CD4-positive, CD25-positive, alpha-beta regulatory T cell (primary cell): ENCODE measurements around the gene IMMP1L. TPM values are rescaled to one million over a fixed set of nuclear protein-coding genes. Genes with fewer than 3 reads are reported as not detected.

Source experiments
- ATAC-seq, 2 donors: fragments of 150-1000 bp; cut with Tn5 transposase; one replicate each; pipeline ENCODE4 v1.10.0; 2021; ENCODE audit warnings: low read depth in 2 of 2, moderate number of reproducible peaks in 2 of 2, moderate library complexity in 1 of 2
- DNase-seq, 3 donors: peaks; one replicate each; pipeline versions ENCODE4 v3.0.0 to v3.0.0-alpha.2; 2012 to 2022; ENCODE audit warnings: mixed read lengths in 1 of 3
- H3K27ac ChIP-seq: one replicate; pipeline ENCODE4 v1.7.0; 2013; ENCODE audit warnings: mild to moderate bottlenecking, low read length; ENCODE audit not compliant: insufficient read depth, poor library complexity, severe bottlenecking
- H3K27me3 ChIP-seq: one replicate; pipeline ENCODE4 v1.7.0; 2013; ENCODE audit warnings: low read length; ENCODE audit not compliant: control insufficient read depth, insufficient read depth
- H3K36me3 ChIP-seq: one replicate; pipeline ENCODE4 v1.7.0; 2013; ENCODE audit warnings: mild to moderate bottlenecking, low read length, moderate library complexity; ENCODE audit not compliant: control insufficient read depth, insufficient read depth
- H3K4me1 ChIP-seq: 2 replicates; pipeline ENCODE4 v1.7.0; 2013; ENCODE audit warnings: mild to moderate bottlenecking, low read length; ENCODE audit not compliant: insufficient read depth, control insufficient read depth, poor library complexity, severe bottlenecking
- H3K4me3 ChIP-seq: one replicate; pipeline ENCODE4 v1.7.0; 2013; ENCODE audit warnings: low read depth, mild to moderate bottlenecking, low read length, moderate library complexity
- H3K9me3 ChIP-seq, 2 experiments: 1 replicate in 1 of 2; 2 replicates in 1 of 2; pipeline ENCODE4 v1.7.0; 2013; ENCODE audit warnings: low read length in 2 of 2, mild to moderate bottlenecking in 1 of 2, moderate library complexity in 1 of 2; ENCODE audit not compliant: control insufficient read depth in 2 of 2
- H3K27ac Mint-ChIP-seq, 3 donors: one replicate each; pipeline ENCODE4 v1.8.0; 2020 to 2022; ENCODE audit warnings: mild to moderate bottlenecking in 3 of 3, mixed read lengths in 3 of 3, moderate library complexity in 2 of 3
- H3K27me3 Mint-ChIP-seq: one replicate; pipeline ENCODE4 v1.8.0; 2022; ENCODE audit warnings: mild to moderate bottlenecking, mixed read lengths
- H3K36me3 Mint-ChIP-seq: one replicate; pipeline ENCODE4 v1.8.0; 2020; ENCODE audit warnings: mixed read lengths
- H3K4me1 Mint-ChIP-seq, 4 donors: one replicate each; pipeline ENCODE4 v1.8.0; 2020 to 2022; ENCODE audit warnings: mixed read lengths in 4 of 4, mild to moderate bottlenecking in 1 of 4
- H3K4me3 Mint-ChIP-seq, 4 donors: one replicate each; pipeline ENCODE4 v1.8.0; 2020 to 2022; ENCODE audit warnings: mild to moderate bottlenecking in 4 of 4, mixed read lengths in 4 of 4, moderate library complexity in 3 of 4
- H3K9me3 Mint-ChIP-seq, 7 donors: one replicate each; pipeline ENCODE4 v1.8.0; 2020 to 2022; ENCODE audit warnings: mixed read lengths in 7 of 7, mild to moderate bottlenecking in 3 of 7, moderate library complexity in 2 of 7
- polyA plus RNA-seq, 4 donors: library from polyadenylated mRNA; unstranded; fragments of 300-500 nt; fragmentation: Illumina TruSeq; gene quantifications; one replicate each; pipeline ENCODE4 v1.2.3, GENCODE V29; 2021
- total RNA-seq: library from RNA; stranded (reverse); gene quantifications from one replicate; pipeline ENCODE4 v1.2.3, GENCODE V29; 2022

The IMMP1L gene
- total and polyA plus RNA-seq, 5 donors from 2014 or later, result 9.8 to 58.1 (median 44.6) TPM

GRCh38 chr11:31383116-31383515, 126.3 kb downstream of the IMMP1L start:
- Histone ChIP-seq H3K9me3 (no peaks in the 10 kb centered on the region), H3K27ac (no peak overlapping the region), H3K4me3 (no peak overlapping the region), H3K27me3 (no peaks in the 10 kb centered on the region), H3K36me3 (no peaks in the 10 kb centered on the region), H3K4me1 (no peaks in the 10 kb centered on the region)
- Mint-ChIP-seq H3K4me3 (no peak overlapping the region), H3K36me3 (peaks cover 3% of the 10 kb centered on the region), H3K27ac (no peak overlapping the region), H3K4me1 (peaks cover 0 to 12% (median 6%) of the 10 kb centered on the region in 4 donors), H3K9me3 (peaks cover 0 to 2% (median 0%) of the 10 kb centered on the region in 7 donors), H3K27me3 (no peaks in the 10 kb centered on the region)
- DNase-seq, result no peak
- no peak for ATAC-seq

Other genes with a start within 250 kb of the IMMP1L start
- gene DCDC1, start 139.9 kb downstream of the IMMP1L start, total RNA-seq, result not detected
- not detected for gene DCDC1, start 139.9 kb downstream of the IMMP1L start, polyA plus RNA-seq
- gene DNAJC24, start 139.8 kb downstream of the IMMP1L start, total RNA-seq, result 13.5 TPM
- gene DNAJC24, start 139.8 kb downstream of the IMMP1L start, polyA plus RNA-seq, result 10 to 100 TPM in 2 of 4 donors, 1 to 10 TPM in 2; 8.2 to 13.0 (median 9.8) TPM
- 21.4 TPM for gene ELP4, start 145 bp upstream of the IMMP1L start, total RNA-seq
- gene ELP4, start 145 bp upstream of the IMMP1L start, polyA plus RNA-seq, result 10 to 100 TPM; 21.0 to 24.2 (median 22.4) TPM